PFSK-1 (cell line): Measurements from ENCODE around the gene CYBA.

ENCODE experiments used
- FOXP2 ChIP-seq: optimal IDR thresholded peaks from 2 replicates; pipeline ENCODE3; 2011; ENCODE audit warnings: borderline replicate concordance, control low read depth, inconsistent platforms; ENCODE audit not compliant: insufficient read depth; ENCODE audit errors: extremely low read length, extremely low read depth
- POLR2AphosphoS5 ChIP-seq: IDR thresholded peaks from 2 replicates; pipeline ENCODE4 v1.6.1; 2012; ENCODE audit warnings: low read depth, mild to moderate bottlenecking, control low read depth, low read length, moderate library complexity
- SIN3A ChIP-seq: IDR thresholded peaks from 2 replicates; pipeline ENCODE4 v1.6.1; 2012; ENCODE audit warnings: mild to moderate bottlenecking, low read length, moderate library complexity, borderline replicate concordance; ENCODE audit not compliant: insufficient read depth
- TAF1 ChIP-seq: IDR thresholded peaks from 2 replicates; pipeline ENCODE4 v1.6.1; 2012; ENCODE audit warnings: low read length, control low read depth, borderline replicate concordance; ENCODE audit not compliant: insufficient read depth
- TF ChIP-seq, protein P1 (sequence below), 2 experiments: IDR thresholded peaks; 2 replicates each; pipeline versions ENCODE4 v1.6.1 to v1.8.0; 2011 to 2012; ENCODE audit warnings: low read depth in 2 of 2, low read length in 2 of 2, control low read depth in 1 of 2, inconsistent platforms in 1 of 2, mild to moderate bottlenecking in 1 of 2, moderate library complexity in 1 of 2; ENCODE audit not compliant: insufficient read depth in 1 of 2

CYBA gene

DNA sequence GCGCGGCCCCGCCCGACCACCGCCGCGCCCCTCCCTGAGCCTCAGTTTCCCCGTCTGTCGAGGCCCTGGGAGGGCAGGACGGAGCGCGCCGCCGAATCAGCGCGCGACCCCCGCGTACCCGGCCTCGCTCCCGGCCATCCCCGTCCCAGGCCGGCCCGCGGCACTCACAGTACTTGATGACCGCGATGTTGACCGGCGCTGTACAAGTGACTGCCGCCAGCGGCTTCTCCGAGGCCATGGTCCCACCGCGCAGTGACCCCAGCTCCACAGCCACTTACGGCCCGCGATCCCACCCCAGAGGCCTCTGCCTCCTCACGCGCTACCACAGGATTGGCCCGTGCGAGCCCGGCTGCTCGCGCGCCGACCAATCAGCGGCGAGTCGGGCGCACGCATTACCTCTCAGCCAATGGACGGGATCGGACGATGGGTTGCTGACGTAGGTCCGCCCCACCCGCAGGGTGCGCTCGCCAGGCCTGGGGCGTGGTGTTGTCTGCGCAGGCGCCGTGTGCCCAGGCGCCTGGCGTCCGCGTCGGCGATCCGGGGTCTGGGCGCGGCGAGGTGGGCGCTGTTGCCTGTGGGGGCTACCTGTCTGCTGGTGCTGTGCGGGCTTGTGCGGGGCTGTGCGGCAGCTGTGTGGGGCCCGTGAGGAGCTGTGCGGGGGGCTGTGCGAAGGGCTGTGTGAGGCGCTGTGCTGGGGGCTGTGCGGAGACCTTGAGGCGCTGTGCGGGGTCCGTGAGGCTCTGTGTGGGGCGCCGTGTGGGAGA, 12.2 kb upstream of the CYBA start, which contains the start of gene MVD:
MVD (minus strand) TSS at position 249 of the 764 bp plus-strand sequence; CDS start at position 238, 11 bp downstream.
- TF ChIP-seq, protein P1, sequence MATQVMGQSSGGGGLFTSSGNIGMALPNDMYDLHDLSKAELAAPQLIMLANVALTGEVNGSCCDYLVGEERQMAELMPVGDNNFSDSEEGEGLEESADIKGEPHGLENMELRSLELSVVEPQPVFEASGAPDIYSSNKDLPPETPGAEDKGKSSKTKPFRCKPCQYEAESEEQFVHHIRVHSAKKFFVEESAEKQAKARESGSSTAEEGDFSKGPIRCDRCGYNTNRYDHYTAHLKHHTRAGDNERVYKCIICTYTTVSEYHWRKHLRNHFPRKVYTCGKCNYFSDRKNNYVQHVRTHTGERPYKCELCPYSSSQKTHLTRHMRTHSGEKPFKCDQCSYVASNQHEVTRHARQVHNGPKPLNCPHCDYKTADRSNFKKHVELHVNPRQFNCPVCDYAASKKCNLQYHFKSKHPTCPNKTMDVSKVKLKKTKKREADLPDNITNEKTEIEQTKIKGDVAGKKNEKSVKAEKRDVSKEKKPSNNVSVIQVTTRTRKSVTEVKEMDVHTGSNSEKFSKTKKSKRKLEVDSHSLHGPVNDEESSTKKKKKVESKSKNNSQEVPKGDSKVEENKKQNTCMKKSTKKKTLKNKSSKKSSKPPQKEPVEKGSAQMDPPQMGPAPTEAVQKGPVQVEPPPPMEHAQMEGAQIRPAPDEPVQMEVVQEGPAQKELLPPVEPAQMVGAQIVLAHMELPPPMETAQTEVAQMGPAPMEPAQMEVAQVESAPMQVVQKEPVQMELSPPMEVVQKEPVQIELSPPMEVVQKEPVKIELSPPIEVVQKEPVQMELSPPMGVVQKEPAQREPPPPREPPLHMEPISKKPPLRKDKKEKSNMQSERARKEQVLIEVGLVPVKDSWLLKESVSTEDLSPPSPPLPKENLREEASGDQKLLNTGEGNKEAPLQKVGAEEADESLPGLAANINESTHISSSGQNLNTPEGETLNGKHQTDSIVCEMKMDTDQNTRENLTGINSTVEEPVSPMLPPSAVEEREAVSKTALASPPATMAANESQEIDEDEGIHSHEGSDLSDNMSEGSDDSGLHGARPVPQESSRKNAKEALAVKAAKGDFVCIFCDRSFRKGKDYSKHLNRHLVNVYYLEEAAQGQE (IDR thresholded peaks at IDR 0.05; ENCODE audit: insufficient read depth in 1 of 2, low read depth in 2 of 2, low read length in 2 of 2) = 0 out of 4 replicates have a peak, but pooled peaks of 1 of the 2 experiments have one; percentile 26
- TF ChIP-seq SIN3A (0 out of 2 replicates have a peak, but pooled peaks have one; percentile 25), POLR2AphosphoS5 (peak; percentile 85), TAF1 (peak; percentile 45; the same call in 1 of the 2 replicates), FOXP2 (peak; percentile 66)

DNA sequence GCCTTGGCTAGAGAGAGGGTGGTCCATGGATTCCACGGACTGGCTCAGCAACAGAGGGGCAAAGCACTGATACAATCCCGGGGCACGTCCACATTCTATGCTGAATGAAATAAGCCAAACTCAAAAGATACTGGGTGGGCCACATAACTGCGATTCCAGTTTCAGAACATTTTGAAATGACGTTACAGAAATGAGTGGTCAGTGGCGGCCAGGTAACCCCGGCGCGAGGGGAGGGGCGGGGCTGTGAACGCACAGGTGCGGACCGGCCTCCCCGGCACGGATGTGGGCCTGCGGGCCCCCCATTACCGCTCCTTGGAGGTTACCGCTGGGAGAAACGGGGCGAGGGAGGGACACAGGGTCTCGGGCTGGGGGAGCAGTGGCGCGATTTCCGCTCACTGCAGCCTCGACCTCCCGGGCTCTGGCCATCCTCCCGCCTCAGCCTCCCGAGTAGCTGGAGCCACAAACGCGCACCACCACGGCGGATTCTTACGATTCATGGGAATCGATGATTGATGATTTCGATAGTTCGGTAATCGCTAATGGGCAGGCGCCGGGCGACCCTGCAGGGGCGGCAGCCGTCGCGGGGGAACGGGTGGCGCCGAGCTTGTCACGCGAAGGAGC, 11.5 kb upstream of the CYBA start:
- no peak for TF ChIP-seq FOXP2
- TF ChIP-seq SIN3A = no peak
- TF ChIP-seq TAF1 = no peak
- TF ChIP-seq, protein P1 (IDR thresholded peaks at IDR 0.05; ENCODE audit: insufficient read depth in 1 of 2, low read depth in 2 of 2, low read length in 2 of 2) = no peak
- TF ChIP-seq POLR2AphosphoS5 = no peak

DNA sequence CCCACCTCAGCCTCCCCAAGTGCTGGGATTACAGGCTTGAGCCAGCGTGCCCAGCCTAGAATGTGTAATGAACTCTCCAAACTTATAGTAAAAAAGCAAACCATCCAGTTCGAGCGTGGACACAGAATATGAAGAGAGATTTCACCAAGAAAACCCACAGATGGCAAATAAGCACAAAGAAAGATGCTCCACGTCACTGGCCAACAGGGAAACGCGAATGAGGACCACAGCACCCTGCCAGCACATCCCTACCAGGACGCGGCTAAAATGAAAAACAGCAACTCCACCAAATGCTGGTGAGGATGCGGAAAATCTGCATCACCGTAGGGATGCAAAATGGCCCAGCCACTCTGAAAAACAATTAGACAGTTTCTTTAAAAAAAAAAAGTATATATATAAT, 10.6 kb upstream of the CYBA start:
- TF ChIP-seq SIN3A = no peak
- TF ChIP-seq TAF1 = no peak
- TF ChIP-seq FOXP2 = no peak
- no peak for TF ChIP-seq POLR2AphosphoS5
- TF ChIP-seq, protein P1 (IDR thresholded peaks at IDR 0.05; ENCODE audit: insufficient read depth in 1 of 2, low read depth in 2 of 2, low read length in 2 of 2) = no peak

DNA sequence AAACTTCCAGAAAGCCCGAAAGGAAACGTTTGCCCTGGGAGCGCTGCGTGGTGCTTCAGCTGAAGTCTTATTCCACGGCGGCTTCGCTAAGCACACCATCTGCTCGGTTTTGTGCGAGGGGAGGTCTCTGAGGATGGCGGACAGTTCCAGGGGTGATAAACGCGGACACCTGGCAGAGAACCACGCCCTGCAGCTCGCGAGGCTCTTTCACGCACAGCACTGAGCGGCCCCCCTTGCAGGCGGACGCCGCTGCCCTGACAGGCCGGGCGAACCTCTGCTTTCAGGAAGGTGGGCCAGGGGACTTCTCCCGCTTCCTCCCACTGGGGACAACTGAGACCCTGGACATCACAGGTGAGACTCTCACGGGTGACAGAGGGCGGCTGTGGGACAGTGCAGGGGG, 8.3 kb upstream of the CYBA start:
- TF ChIP-seq POLR2AphosphoS5 (no peak), TAF1 (no peak), FOXP2 (no peak), SIN3A (no peak)
- TF ChIP-seq, protein P1 (IDR thresholded peaks at IDR 0.05; ENCODE audit: insufficient read depth in 1 of 2, low read depth in 2 of 2, low read length in 2 of 2) = no peak
